ENCODE data around the gene PNO1. TPM values are rescaled to one million over a fixed set of nuclear protein-coding genes. Genes with fewer than 3 reads are reported as not detected.

Gene PNO1
- total RNA-seq, 1 donor, result 10.5 TPM

GRCh38 chr2:68157002-68157401, 686 bp upstream of the PNO1 start:
- H4K20me1 ChIP-seq (ENCODE audit: insufficient read depth, low read length), result peaks cover 2% of the 10 kb centered on the region
- H3K27ac ChIP-seq (ENCODE audit: low read depth, low read length), result peak overlapping the region; percentile 98
- H3K9me3 ChIP-seq (ENCODE audit: low read depth, low read length), result no peaks in the 10 kb centered on the region
- peaks cover 19% of the 10 kb centered on the region for H3K4me1 ChIP-seq (ENCODE audit: insufficient read depth, low read length)
- H3K4me3 ChIP-seq (ENCODE audit: insufficient read depth, low read length), result peak overlapping the region; percentile 98
- peaks cover 55% of the 10 kb centered on the region for H3K79me2 ChIP-seq (ENCODE audit: insufficient read depth, low read length)
- H3K36me3 ChIP-seq (ENCODE audit: insufficient read depth, low read length), result peaks cover 25% of the 10 kb centered on the region
- DNase-seq (ENCODE audit: insufficient read length, low spot score, missing footprints), result no peak
- H3K27me3 ChIP-seq (ENCODE audit: insufficient read depth, low read length), result no peaks in the 10 kb centered on the region
- TF ChIP-seq CTCF (IDR thresholded peaks at IDR 0.05; ENCODE audit: extremely low read depth, low read depth, low read length), result no peak
- peak overlapping the region; percentile 99 for H3K4me2 ChIP-seq (ENCODE audit: insufficient read depth, low read length)
- peak overlapping the region; percentile 99 for H2AFZ ChIP-seq (ENCODE audit: low read length)

GRCh38 chr2:68158134-68158447, 403 bp downstream of the PNO1 start:
- Histone ChIP-seq H3K4me2 (ENCODE audit: insufficient read depth, low read length) (peak overlapping the region; percentile 99), H3K4me1 (ENCODE audit: insufficient read depth, low read length) (peaks cover 19% of the 10 kb centered on the region), H3K27me3 (ENCODE audit: insufficient read depth, low read length) (no peaks in the 10 kb centered on the region), H3K4me3 (ENCODE audit: insufficient read depth, low read length) (peak overlapping the region; percentile 98), H3K27ac (ENCODE audit: low read depth, low read length) (peak overlapping the region; percentile 98), H3K9me3 (ENCODE audit: low read depth, low read length) (no peaks in the 10 kb centered on the region), H3K36me3 (ENCODE audit: insufficient read depth, low read length) (peaks cover 36% of the 10 kb centered on the region), H4K20me1 (ENCODE audit: insufficient read depth, low read length) (peaks cover 2% of the 10 kb centered on the region), H3K79me2 (ENCODE audit: insufficient read depth, low read length) (peaks cover 55% of the 10 kb centered on the region), H2AFZ (ENCODE audit: low read length) (peak overlapping the region; percentile 91)
- DNase-seq (ENCODE audit: insufficient read length, low spot score, missing footprints), result no peak
- no peak for TF ChIP-seq CTCF (IDR thresholded peaks at IDR 0.05; ENCODE audit: extremely low read depth, low read depth, low read length)

GRCh38 chr2:68163641-68164040, 6.0 kb downstream of the PNO1 start:
- Histone ChIP-seq H3K4me2 (ENCODE audit: insufficient read depth, low read length) (no peak overlapping the region), H3K4me3 (ENCODE audit: insufficient read depth, low read length) (no peak overlapping the region), H3K4me1 (ENCODE audit: insufficient read depth, low read length) (peaks cover 8% of the 10 kb centered on the region), H3K79me2 (ENCODE audit: insufficient read depth, low read length) (peaks cover 28% of the 10 kb centered on the region), H3K9me3 (ENCODE audit: low read depth, low read length) (no peaks in the 10 kb centered on the region), H2AFZ (ENCODE audit: low read length) (no peak overlapping the region), H3K27me3 (ENCODE audit: insufficient read depth, low read length) (no peaks in the 10 kb centered on the region), H3K36me3 (ENCODE audit: insufficient read depth, low read length) (peaks cover 63% of the 10 kb centered on the region), H3K27ac (ENCODE audit: low read depth, low read length) (no peak overlapping the region), H4K20me1 (ENCODE audit: insufficient read depth, low read length) (peaks cover 2% of the 10 kb centered on the region)
- no peak for DNase-seq (ENCODE audit: insufficient read length, low spot score, missing footprints)
- TF ChIP-seq CTCF (IDR thresholded peaks at IDR 0.05; ENCODE audit: extremely low read depth, low read depth, low read length), result no peak

GRCh38 chr2:68167186-68167585, 9.5 kb downstream of the PNO1 start:
- Histone ChIP-seq H3K36me3 (ENCODE audit: insufficient read depth, low read length) (peaks cover 39% of the 10 kb centered on the region), H3K4me2 (ENCODE audit: insufficient read depth, low read length) (no peak overlapping the region)

More at GRCh38 chr2:68167186-68167585, 9.5 kb downstream of the PNO1 start:
- peaks cover 7% of the 10 kb centered on the region for H3K79me2 ChIP-seq (ENCODE audit: insufficient read depth, low read length)
- H3K9me3 ChIP-seq (ENCODE audit: low read depth, low read length), result no peaks in the 10 kb centered on the region
- H3K27me3 ChIP-seq (ENCODE audit: insufficient read depth, low read length), result no peaks in the 10 kb centered on the region
- no peak overlapping the region for H3K4me3 ChIP-seq (ENCODE audit: insufficient read depth, low read length)
- no peak overlapping the region for H3K27ac ChIP-seq (ENCODE audit: low read depth, low read length)
- H4K20me1 ChIP-seq (ENCODE audit: insufficient read depth, low read length), result no peaks in the 10 kb centered on the region
- H3K4me1 ChIP-seq (ENCODE audit: insufficient read depth, low read length), result no peaks in the 10 kb centered on the region
- no peak for TF ChIP-seq CTCF (IDR thresholded peaks at IDR 0.05; ENCODE audit: extremely low read depth, low read depth, low read length)
- no peak overlapping the region for H2AFZ ChIP-seq (ENCODE audit: low read length)
- DNase-seq (ENCODE audit: insufficient read length, low spot score, missing footprints), result no peak
